Prostate gland (tissue), 2 donors: ENCODE results near the gene GPR139. TPM values are rescaled to one million over a fixed set of nuclear protein-coding genes. Genes with fewer than 3 reads are reported as not detected.
A peak's percentile ranks its signal among the peaks of the same experiment; 100 is the strongest.

ENCODE experiments used
- DNase-seq: peaks from one replicate; pipeline ENCODE4 v3.0.0-alpha.2; 2019; ENCODE audit warnings: low spot score
- H3K27ac ChIP-seq, 2 donors: fragments of 200-600 bp; sonication (generic); 2 replicates each; pipeline ENCODE4 v1.5.1; 2017 to 2019
- H3K27me3 ChIP-seq: fragments of 200-600 bp; sonication (generic); replicated peaks from 2 replicates; pipeline ENCODE4 v1.5.1; 2019; ENCODE audit not compliant: insufficient read depth
- H3K36me3 ChIP-seq, 2 donors: fragments of 200-600 bp; sonication (generic); 1 replicate in 1 of 2; 2 replicates in 1 of 2; pipeline versions ENCODE4 v1.5.1 to v1.8.1; 2017 to 2019
- H3K4me1 ChIP-seq: fragments of 200-600 bp; sonication (generic); replicated peaks from 2 replicates; pipeline ENCODE4 v1.5.1; 2019
- H3K4me3 ChIP-seq, 2 donors: fragments of 200-600 bp; sonication (generic); 2 replicates each; pipeline ENCODE4 v1.5.1; 2017 to 2019
- H3K9me3 ChIP-seq: fragments of 200-600 bp; sonication (generic); 2 replicates; pipeline ENCODE4 v1.5.1; 2017
- CTCF ChIP-seq, 4 experiments: fragments of 200-600 bp in 2 of 4; fragments of 450-650 bp in 2 of 4; sonication (generic) in 2 of 4; IDR thresholded peaks; 1 replicate in 3 of 4; 2 replicates in 1 of 4; pipeline ENCODE4 v1.5.1; 2016 to 2019; ENCODE audit warnings: antibody characterized with exemption in 4 of 4, mild to moderate bottlenecking in 2 of 4, moderate library complexity in 2 of 4
- POLR2A ChIP-seq: fragments of 450-650 bp; IDR thresholded peaks from one replicate; pipeline ENCODE4 v1.6.1; 2016; ENCODE audit warnings: antibody characterized with exemption, mild to moderate bottlenecking
- POLR2AphosphoS5 ChIP-seq: sonication (generic); formaldehyde crosslinking; IDR thresholded peaks from one replicate; pipeline ENCODE4 v1.6.1; 2017; ENCODE audit warnings: antibody characterized with exemption
- WGBS: methylation state at CpG from one replicate; pipeline ENCODE4 v1.1.5; 2018; 5-methylcytosine and 5-hydroxymethylcytosine counted together
- intact Hi-C: fragments of 100-400 bp; cut with DNase I; formaldehyde crosslinking; loops from one replicate; pipeline ENCODE4 v1.14.2; 2022
- total RNA-seq, 2 donors: library from RNA; depleted of rRNA; stranded (reverse); fragments of >200 nt; gene quantifications; one replicate each; pipeline ENCODE4 v1.1.0, GENCODE V29; 2016

Gene GPR139
- total RNA-seq, 2 donors from 2014 or later = not detected

GRCh38 chr16:20051147-20051546, 22.5 kb downstream of the GPR139 start:
- intact Hi-C loops = no loop called here
- Histone ChIP-seq H3K36me3 (no peaks in the 10 kb centered on the region), H3K4me1 (no peaks in the 10 kb centered on the region), H3K9me3 (no peaks in the 10 kb centered on the region), H3K27ac (no peak overlapping the region), H3K4me3 (no peak overlapping the region), H3K27me3 (no peaks in the 10 kb centered on the region)
- no peak for TF ChIP-seq POLR2A
- no peak for TF ChIP-seq CTCF (IDR thresholded peaks at IDR 0.05)
- TF ChIP-seq POLR2AphosphoS5 = no peak
- no peak for DNase-seq
- 76% methylated on average over 7 of the region's 7 CpGs for WGBS

- TF ChIP-seq CTCF (IDR thresholded peaks at IDR 0.05) (no peak), POLR2AphosphoS5 (peak; percentile 59)
- intact Hi-C loops = no loop called here
- peak; percentile 58 for DNase-seq
- no peaks in the 10 kb centered on the region for H3K36me3 ChIP-seq
- H3K9me3 ChIP-seq = no peaks in the 10 kb centered on the region
- H3K4me1 ChIP-seq = no peaks in the 10 kb centered on the region
- no peak overlapping the region for H3K4me3 ChIP-seq
- H3K27me3 ChIP-seq = no peaks in the 10 kb centered on the region
- H3K27ac ChIP-seq = no peak overlapping the region
- WGBS = 33% methylated on average over 1 of the region's 1 CpG
Measured at GRCh38 chr16:20049831-20050230, 23.9 kb downstream of the GPR139 start.

GRCh38 chr16:20045886-20046285, 27.8 kb downstream of the GPR139 start:
- TF ChIP-seq CTCF (IDR thresholded peaks at IDR 0.05) (no peak), POLR2AphosphoS5 (no peak), POLR2A (no peak)
- intact Hi-C loops = no loop called here

GRCh38 chr16:20042848-20043247, 30.8 kb downstream of the GPR139 start:
- TF ChIP-seq POLR2A = no peak
- no peak for TF ChIP-seq POLR2AphosphoS5
- H3K4me3 ChIP-seq = no peak overlapping the region
- no peaks in the 10 kb centered on the region for H3K9me3 ChIP-seq
- no peaks in the 10 kb centered on the region for H3K36me3 ChIP-seq
- no peaks in the 10 kb centered on the region for H3K27me3 ChIP-seq
- H3K4me1 ChIP-seq = no peaks in the 10 kb centered on the region
- intact Hi-C loops = no loop called here
- 74% methylated on average over 2 of the region's 2 CpGs for WGBS
- no peak overlapping the region for H3K27ac ChIP-seq
- DNase-seq = no peak

More at GRCh38 chr16:20045886-20046285, 27.8 kb downstream of the GPR139 start:
- Histone ChIP-seq H3K4me1 (no peaks in the 10 kb centered on the region), H3K27ac (no peak overlapping the region), H3K27me3 (no peaks in the 10 kb centered on the region), H3K36me3 (no peaks in the 10 kb centered on the region), H3K4me3 (no peak overlapping the region), H3K9me3 (no peaks in the 10 kb centered on the region)
- DNase-seq = no peak
- 83% methylated on average over 3 of the region's 3 CpGs for WGBS

- intact Hi-C loops = no loop called here
- TF ChIP-seq POLR2A = no peak
- TF ChIP-seq POLR2AphosphoS5 = no peak
- TF ChIP-seq CTCF (IDR thresholded peaks at IDR 0.05) = no peak
- H3K4me3 ChIP-seq = no peak overlapping the region
- no peaks in the 10 kb centered on the region for H3K36me3 ChIP-seq
- DNase-seq = no peak
- no peak overlapping the region for H3K27ac ChIP-seq
- no peaks in the 10 kb centered on the region for H3K9me3 ChIP-seq
- H3K4me1 ChIP-seq = no peaks in the 10 kb centered on the region
- no peaks in the 10 kb centered on the region for H3K27me3 ChIP-seq
- WGBS = 82% methylated on average over 4 of the region's 4 CpGs
Measured at GRCh38 chr16:20041924-20042596, 31.6 kb downstream of the GPR139 start.
